ENCODE measurements around the gene HSPB1.

- TF ChIP-seq CTCF (IDR thresholded peaks at IDR 0.05; ENCODE audit: low read depth, low read length, missing input control) (no peak), TAF1 (conservative IDR thresholded peaks at IDR 0.05) (no peak), RAD21 (IDR thresholded peaks at IDR 0.05) (no peak), ZBTB33 (IDR thresholded peaks at IDR 0.05) (no peak), YY1 (IDR thresholded peaks at IDR 0.05) (no peak), EGR1 (IDR thresholded peaks at IDR 0.05; ENCODE audit: low read depth in 2 of 2) (no peak), ATF3 (IDR thresholded peaks at IDR 0.05) (no peak), REST (IDR thresholded peaks at IDR 0.05) (no peak), JUND (IDR thresholded peaks at IDR 0.05) (no peak), HNF4A (conservative IDR thresholded peaks at IDR 0.05) (no peak), SP1 (IDR thresholded peaks at IDR 0.05) (no peak), FOXA1 (IDR thresholded peaks at IDR 0.05) (no peak)
These were observed 44.5 kb upstream of the HSPB1 start for GRCh38 chr7:76257973-76258372.
